Stimulated activated CD4-positive, alpha-beta T cell treated with anti-CD3 and anti-CD28 coated beads, Interleukin-2, amount 100 ng/mL, for 4 hours (primary cell): ENCODE results near the gene MYL5.
"Not testable (repeated sequence)": the region's sequence is repeated elsewhere in the genome, so short reads cannot be mapped to it uniquely, and the experiment has no call there.

Experiments used
- DNase-seq: peaks from one replicate; pipeline ENCODE4 v3.0.0-alpha.2; 2020; ENCODE audit warnings: low read depth

Gene MYL5

GRCh38 chr4:674172-675035 is at the start of gene MYL5, which contains the start of gene ATP5ME:
MYL5 (plus strand) TSS chr4:674542; CDS start chr4:678027, 3,485 bp downstream.
ATP5ME (minus strand) TSS chr4:674276; CDS start chr4:674247, 29 bp downstream.
- DNase-seq = peak; percentile 96

GRCh38 chr4:624705-625590 is 49.4 kb upstream of the MYL5 start, which contains the start of gene PDE6B:
PDE6B (plus strand) TSS chr4:625573; CDS start chr4:625627, 54 bp downstream.
- no peak for DNase-seq

- DNase-seq = no peak
Observed at GRCh38 chr4:625631-626161, 48.6 kb upstream of the MYL5 start.

GRCh38 chr4:626201-627091 is 47.9 kb upstream of the MYL5 start:
- DNase-seq = no peak

GRCh38 chr4:627347-628125 is 46.8 kb upstream of the MYL5 start:
- no peak for DNase-seq

GRCh38 chr4:628311-628741 is 46.0 kb upstream of the MYL5 start:
- DNase-seq = no peak

GRCh38 chr4:628821-629635 is 45.3 kb upstream of the MYL5 start:
- DNase-seq = no peak

GRCh38 chr4:629636-629914 is 44.8 kb upstream of the MYL5 start:
- no peak for DNase-seq

GRCh38 chr4:629915-630641 is 44.3 kb upstream of the MYL5 start:
- DNase-seq = no peak

GRCh38 chr4:630656-631055 is 43.7 kb upstream of the MYL5 start:
- DNase-seq = no peak

GRCh38 chr4:632196-632790 is 42.0 kb upstream of the MYL5 start:
- DNase-seq = no peak

- no peak for DNase-seq
Observed at GRCh38 chr4:632926-633325, 41.4 kb upstream of the MYL5 start.

GRCh38 chr4:633406-633805 is 40.9 kb upstream of the MYL5 start:
- no peak for DNase-seq

GRCh38 chr4:633976-634598 is 40.3 kb upstream of the MYL5 start:
- DNase-seq = no peak

- no peak for DNase-seq
Observed at GRCh38 chr4:634599-634985, 39.8 kb upstream of the MYL5 start.

GRCh38 chr4:635066-635835 is 39.1 kb upstream of the MYL5 start:
- DNase-seq = not testable (repeated sequence)

- no peak for DNase-seq
Observed at GRCh38 chr4:635851-636627, 38.3 kb upstream of the MYL5 start.
